GM12891 (cell line): ENCODE results near the gene PDS5B. TPM values are rescaled to one million over a fixed set of nuclear protein-coding genes. Genes with fewer than 3 reads are reported as not detected.
A peak's percentile ranks its signal among the peaks of the same experiment; 100 is the strongest.
"Not testable (repeated sequence)": the region's sequence is repeated elsewhere in the genome, so short reads cannot be mapped to it uniquely, and the experiment has no call there.

Experiments
- DNase-seq: peaks from one replicate; pipeline ENCODE4 v3.0.0; 2011; ENCODE audit warnings: low spot score; ENCODE audit not compliant: insufficient read length
- FAIRE-seq: peaks from 2 replicates; lab custom pipeline; 2011; peaks lifted over from hg19 to GRCh38; lab: Jason Lieb, UNC
- PAX5 ChIP-seq: IDR thresholded peaks from 2 replicates; pipeline ENCODE4 v1.6.1; 2011; ENCODE audit warnings: low read length, moderate library complexity, mild to moderate bottlenecking; ENCODE audit not compliant: insufficient read depth, severe bottlenecking
- POLR2A ChIP-seq: IDR thresholded peaks from 2 replicates; pipeline ENCODE4 v1.6.1; 2011; ENCODE audit warnings: low read depth, low read length, control low read depth
- POLR2AphosphoS5 ChIP-seq: IDR thresholded peaks from 2 replicates; pipeline ENCODE4 v1.6.1; 2011; ENCODE audit warnings: low read depth, low read length, control low read depth
- POU2F2 ChIP-seq: IDR thresholded peaks from 2 replicates; pipeline ENCODE4 v1.6.1; 2011; ENCODE audit warnings: low read depth, mild to moderate bottlenecking, control low read depth, low read length, moderate library complexity
- SPI1 ChIP-seq: IDR thresholded peaks from 2 replicates; pipeline ENCODE4 v1.6.1; 2011; ENCODE audit warnings: low read depth, low read length, control low read depth
- TAF1 ChIP-seq: IDR thresholded peaks from 2 replicates; pipeline ENCODE4 v1.6.1; 2011; ENCODE audit warnings: low read depth, low read length, control low read depth
- polyA plus RNA-seq: library from polyadenylated mRNA; unstranded; fragments of >200 nt; gene quantifications from one replicate; pipeline ENCODE4 v1.2.1, GENCODE V29; 2012; ENCODE audit warnings: low read depth, missing spikeins, inconsistent platforms; ENCODE audit not compliant: missing spikeins

The PDS5B gene
- polyA plus RNA-seq, result 16.9 TPM

GRCh38 chr13:32586080-32586900 lies at the start of gene PDS5B:
Gene PDS5B, plus strand, starts transcription at chr13:32586452. Its CDS starts 62,321 bp downstream, at chr13:32648773.
- DNase-seq (peak; percentile 77), FAIRE-seq (peak; percentile 96)
- no peak for TF ChIP-seq SPI1
- TF ChIP-seq TAF1, result 0 out of 2 replicates have a peak, but pooled peaks have one; percentile 35
- TF ChIP-seq POLR2A, result peak; percentile 67; the same call in 1 of the 2 replicates

GRCh38 chr13:32537580-32538142 lies 48.6 kb upstream of the PDS5B start:
- FAIRE-seq (no peak), DNase-seq (no peak)
- TF ChIP-seq SPI1 (no peak), TAF1 (no peak), POLR2A (no peak), POLR2AphosphoS5 (no peak), POU2F2 (no peak), PAX5 (no peak)

- peak; percentile 8 for DNase-seq
- TF ChIP-seq POLR2AphosphoS5, result no peak
- 0 out of 2 replicates have a peak, but pooled peaks have one; percentile 8 for TF ChIP-seq SPI1
- TF ChIP-seq POU2F2, result no peak
- TF ChIP-seq POLR2A, result no peak; the same call in 1 of the 2 replicates
- no peak for TF ChIP-seq PAX5
- no peak; the same call in 1 of the 2 replicates for TF ChIP-seq TAF1
- no peak for FAIRE-seq
Observed at GRCh38 chr13:32538143-32538620, 48.1 kb upstream of the PDS5B start.

GRCh38 chr13:32538621-32539246 lies 47.5 kb upstream of the PDS5B start, which contains the start of gene N4BP2L2:
Gene N4BP2L2, minus strand, starts transcription at chr13:32538795. Its CDS starts 1,768 bp downstream, at chr13:32537027.
- FAIRE-seq (peak; percentile 96), DNase-seq (peak; percentile 59)
- TF ChIP-seq TAF1, result 0 out of 2 replicates have a peak, but pooled peaks have one; percentile 31
- TF ChIP-seq POLR2AphosphoS5, result peak; percentile 56; the same call in 1 of the 2 replicates
- TF ChIP-seq POLR2A, result peak; percentile 84
- TF ChIP-seq PAX5, result no peak

GRCh38 chr13:32542221-32542620 lies 44.0 kb upstream of the PDS5B start:
- FAIRE-seq (no peak), DNase-seq (no peak)
- TF ChIP-seq POLR2AphosphoS5 (no peak), TAF1 (no peak), POLR2A (no peak), POU2F2 (no peak), PAX5 (no peak), SPI1 (no peak)

- FAIRE-seq, result no peak
- peak; percentile 54 for TF ChIP-seq SPI1
- no peak for TF ChIP-seq PAX5
- no peak for DNase-seq
Observed at GRCh38 chr13:32545083-32545482, 41.2 kb upstream of the PDS5B start.

- FAIRE-seq (no peak), DNase-seq (no peak)
- TF ChIP-seq SPI1 (no peak), POLR2A (no peak), PAX5 (no peak), POU2F2 (no peak), POLR2AphosphoS5 (no peak), TAF1 (no peak)
Observed at GRCh38 chr13:32548837-32549236, 37.4 kb upstream of the PDS5B start.

- TF ChIP-seq SPI1, result no peak
- no peak for TF ChIP-seq PAX5
- no peak for TF ChIP-seq POLR2A
- no peak for TF ChIP-seq TAF1
- no peak for DNase-seq
- no peak for FAIRE-seq
Observed at GRCh38 chr13:32549788-32550187, 36.5 kb upstream of the PDS5B start.

GRCh38 chr13:32553720-32554119 lies 32.5 kb upstream of the PDS5B start:
- no peak for FAIRE-seq
- no peak for DNase-seq
- TF ChIP-seq POU2F2, result peak; percentile 40; the same call in 1 of the 2 replicates
- peak; percentile 12 for TF ChIP-seq PAX5
- no peak for TF ChIP-seq POLR2A
- no peak for TF ChIP-seq POLR2AphosphoS5

- FAIRE-seq, result no peak
- TF ChIP-seq POU2F2 (no peak), PAX5 (no peak), POLR2A (no peak), POLR2AphosphoS5 (no peak), SPI1 (no peak), TAF1 (no peak)
- DNase-seq, result no peak
Observed at GRCh38 chr13:32555613-32556012, 30.6 kb upstream of the PDS5B start.

GRCh38 chr13:32560842-32561241 lies 25.4 kb upstream of the PDS5B start:
- DNase-seq, FAIRE-seq: not testable (repeated sequence)

- FAIRE-seq, DNase-seq: not testable (repeated sequence)
Observed at GRCh38 chr13:32575687-32576086, 10.6 kb upstream of the PDS5B start.
